ENCODE data around the gene ZBED1.
"Not testable (repeated sequence)": the region's sequence is repeated elsewhere in the genome, so short reads cannot be mapped to it uniquely, and the experiment has no call there.

ZBED1 gene

GRCh38 chrX:2471641-2472040, 29.1 kb downstream of the ZBED1 start:
- no peak for DNase-seq

DNA sequence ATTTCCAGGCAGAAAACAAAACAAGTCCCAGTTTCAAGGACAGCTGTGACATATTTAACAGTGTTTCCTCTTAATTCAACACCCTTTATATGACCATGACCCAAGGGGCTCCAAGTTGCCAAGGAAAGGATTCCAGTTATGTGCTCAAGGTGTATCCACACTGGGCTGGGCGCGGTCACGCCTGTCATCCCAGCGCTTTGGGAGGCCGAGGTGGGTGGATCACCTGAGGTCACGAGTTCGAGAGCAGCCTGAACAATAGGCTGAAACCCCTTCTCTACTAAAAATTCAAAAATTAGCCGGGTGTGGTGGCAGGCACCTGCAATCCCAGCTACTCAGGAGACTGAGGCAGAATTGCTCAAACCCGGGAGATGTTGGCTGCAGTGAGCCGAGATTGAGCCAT, 29.6 kb downstream of the ZBED1 start:
- DNase-seq = not testable (repeated sequence)

DNA sequence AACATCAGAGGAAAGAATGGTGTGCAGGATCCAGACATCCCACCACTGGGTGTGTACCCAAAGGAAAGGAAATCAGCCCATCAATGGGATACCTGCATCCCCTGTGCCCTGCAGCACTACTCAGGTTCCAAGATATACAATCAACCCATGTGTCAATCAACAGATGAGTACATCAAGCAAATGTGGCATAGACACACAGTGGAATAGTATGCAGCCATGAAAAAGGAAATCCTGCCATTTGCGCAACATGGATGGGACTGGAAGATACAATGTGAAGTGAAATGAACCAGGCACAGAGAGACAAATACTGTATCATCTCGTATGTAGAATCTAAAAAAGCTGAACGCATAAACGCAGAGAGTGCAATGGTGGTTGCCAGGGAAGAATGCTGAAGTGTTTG, 30.9 kb downstream of the ZBED1 start:
- not testable (repeated sequence) for DNase-seq

GRCh38 chrX:2469196-2469685, 31.5 kb downstream of the ZBED1 start:
- DNase-seq = no peak

- DNase-seq = no peak
Observed at GRCh38 chrX:2468261-2469195, 32.2 kb downstream of the ZBED1 start.

- DNase-seq = no peak
Observed at GRCh38 chrX:2466876-2467656, 33.7 kb downstream of the ZBED1 start.

- DNase-seq = no peak
Observed at GRCh38 chrX:2464677-2465166, 36.1 kb downstream of the ZBED1 start.

GRCh38 chrX:2463973-2464676, 36.7 kb downstream of the ZBED1 start:
- no peak for DNase-seq

DNA sequence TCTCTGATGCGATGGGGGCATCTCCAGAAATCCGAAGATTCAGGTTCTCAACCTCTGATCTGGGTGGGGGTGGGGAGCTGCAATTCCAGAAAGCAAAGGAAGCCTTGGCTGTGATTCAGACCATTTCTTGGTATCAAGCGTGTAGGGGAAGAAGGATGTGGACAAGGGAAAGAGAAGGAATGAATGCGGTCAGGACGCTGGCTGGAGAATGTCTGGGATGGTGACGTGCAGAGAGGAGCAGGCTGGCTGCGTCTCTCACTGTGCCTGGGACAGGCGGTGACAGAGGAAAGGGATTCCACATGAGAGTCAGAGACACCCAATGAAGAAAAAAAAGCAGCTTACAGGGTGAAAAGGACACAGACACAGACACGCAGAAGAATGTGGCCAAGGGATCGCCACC, 37.3 kb downstream of the ZBED1 start:
- not testable (repeated sequence) for DNase-seq

DNA sequence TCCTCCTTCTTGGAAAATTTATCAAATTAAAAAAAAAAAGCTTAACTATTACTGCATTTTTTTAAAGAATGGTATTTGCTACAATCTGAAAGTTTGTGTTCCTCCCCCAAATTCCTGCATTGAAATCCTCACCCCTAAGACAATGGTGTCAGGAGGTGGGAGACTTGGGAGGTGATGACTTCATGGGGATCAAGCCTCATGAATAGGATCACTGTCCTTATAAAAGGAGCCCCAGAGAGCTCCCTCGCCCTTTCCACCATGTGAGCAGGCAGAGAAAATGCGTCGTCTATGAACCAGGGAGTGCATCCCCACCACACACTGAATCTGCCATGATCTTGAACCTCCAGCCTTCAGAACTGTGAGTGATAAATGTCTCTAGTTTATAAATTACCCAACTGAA, 38.0 kb downstream of the ZBED1 start:
- no peak for DNase-seq

DNA sequence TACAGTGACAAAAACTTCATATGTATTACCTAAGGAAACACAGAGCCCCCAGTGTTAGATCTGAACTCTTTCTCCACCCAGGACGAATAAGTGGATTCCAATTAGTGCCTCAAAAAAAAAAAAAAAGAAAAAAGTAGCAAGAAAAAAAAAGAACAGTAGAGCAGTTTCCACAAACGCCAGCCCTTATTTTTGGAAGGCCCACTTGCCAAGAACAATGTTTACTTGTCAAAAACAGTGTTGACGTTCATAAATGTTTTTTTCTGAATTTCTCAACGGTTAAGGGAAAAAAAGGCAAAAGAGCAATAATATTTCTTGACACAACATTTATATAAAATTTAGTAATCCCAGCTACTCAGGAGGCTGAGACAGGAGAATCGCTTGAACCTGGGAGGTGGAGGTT, 38.7 kb downstream of the ZBED1 start:
- no peak for DNase-seq

- no peak for DNase-seq
Observed at GRCh38 chrX:2461711-2462016, 39.1 kb downstream of the ZBED1 start.

DNA sequence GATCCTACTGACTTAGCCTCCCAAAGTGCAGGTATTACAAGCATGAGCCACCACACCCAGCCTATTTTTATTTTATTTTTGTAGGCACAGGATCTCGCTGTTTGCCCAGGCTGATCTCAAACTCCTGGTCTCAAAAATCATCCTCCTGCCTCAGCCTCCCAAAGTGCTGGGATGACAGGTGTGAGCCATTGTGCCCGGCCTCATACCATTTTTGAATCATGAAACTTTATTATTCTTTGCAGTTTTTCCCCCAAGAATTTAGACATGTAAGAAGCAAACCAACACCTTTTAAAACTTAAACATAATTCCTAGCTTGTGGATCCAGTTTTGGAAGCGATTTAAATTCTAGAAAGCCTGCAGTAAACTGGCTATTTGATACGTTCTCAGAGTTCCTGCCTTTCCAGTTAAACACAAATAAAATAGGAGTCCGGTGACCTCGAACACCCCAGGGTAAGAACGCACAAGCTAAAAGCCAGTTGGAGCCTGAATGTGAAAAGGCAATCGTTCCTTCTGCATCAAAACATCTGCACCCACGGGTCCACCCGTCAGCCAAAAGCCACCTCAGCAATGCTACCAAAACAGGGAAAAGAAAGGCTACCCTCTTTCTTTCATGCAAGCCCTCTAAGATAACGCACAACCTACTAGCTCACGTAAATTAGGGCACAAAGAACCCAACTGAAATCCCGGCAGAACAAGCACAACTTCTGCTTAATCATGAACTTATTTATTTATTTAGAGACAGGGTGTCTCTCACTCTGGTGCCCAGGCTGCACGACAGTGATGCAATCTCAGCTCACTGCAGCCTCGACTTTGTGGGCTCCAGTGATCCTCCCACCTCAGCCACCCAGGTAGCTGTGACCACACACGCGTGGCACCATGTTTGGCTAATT, 39.7 kb downstream of the ZBED1 start:
- not testable (repeated sequence) for DNase-seq

- not testable (repeated sequence) for DNase-seq
Observed at GRCh38 chrX:2460048-2460447, 40.7 kb downstream of the ZBED1 start.

GRCh38 chrX:2458309-2458708, 42.5 kb downstream of the ZBED1 start:
- DNase-seq = no peak

DNA sequence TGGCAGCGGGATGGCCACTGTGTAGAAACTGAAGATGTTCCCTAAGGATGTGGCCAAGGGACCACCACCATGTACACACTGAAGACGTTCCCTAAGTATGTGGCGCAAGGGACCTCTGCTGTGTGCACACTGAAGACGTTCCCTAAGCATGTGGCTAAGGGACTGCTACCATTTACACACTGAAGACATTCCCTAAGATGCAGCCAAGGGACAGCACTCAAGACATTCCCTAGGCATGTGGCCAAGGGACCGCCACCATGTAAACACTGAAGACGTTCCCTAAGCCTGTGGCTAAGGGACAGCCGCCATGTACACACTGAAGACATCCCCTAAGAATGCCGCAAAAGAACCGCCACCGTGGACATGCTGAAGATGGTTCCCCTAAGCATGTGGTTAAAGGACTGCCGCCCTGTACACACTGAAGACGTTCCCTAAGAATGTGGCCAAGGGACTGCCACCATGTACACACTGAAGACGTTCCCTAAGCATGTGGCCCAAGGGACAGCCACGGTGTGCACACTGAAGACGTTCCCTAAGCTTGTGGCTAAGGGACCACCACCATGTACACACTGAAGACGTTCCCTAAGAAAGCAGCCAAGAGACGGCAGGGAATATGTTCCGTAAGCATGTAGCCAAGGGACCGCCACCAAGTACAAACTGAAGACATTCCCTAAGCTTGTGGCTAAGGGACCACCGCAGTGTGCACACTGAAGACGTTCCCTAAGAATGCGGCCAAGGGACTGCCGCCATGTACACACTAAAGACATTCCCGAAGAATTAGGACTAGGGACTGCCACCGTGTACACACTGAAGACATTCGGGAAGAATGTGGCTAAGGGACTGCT, 43.3 kb downstream of the ZBED1 start:
- DNase-seq = no peak

DNA sequence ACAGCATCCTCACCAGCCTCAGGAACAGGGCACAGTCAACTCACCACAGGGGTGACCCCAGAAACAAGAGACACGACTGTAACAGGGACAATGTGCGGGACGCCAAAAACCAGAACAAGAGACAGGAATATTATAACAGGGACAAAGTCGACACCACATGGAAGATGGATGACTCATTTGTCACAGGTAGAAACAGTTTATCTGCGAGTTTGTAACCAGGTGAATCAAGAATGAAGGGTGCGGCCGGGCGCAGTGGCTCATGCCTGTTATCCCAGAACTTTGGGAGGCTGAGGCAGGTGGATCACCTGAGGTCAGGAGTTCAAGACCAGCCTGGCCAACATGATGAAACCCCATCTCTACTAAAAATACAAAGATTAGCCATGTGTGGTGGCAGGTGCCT, 44.7 kb downstream of the ZBED1 start:
- not testable (repeated sequence) for DNase-seq

GRCh38 chrX:2454620-2455019, 46.2 kb downstream of the ZBED1 start:
- DNase-seq = not testable (repeated sequence)

DNA sequence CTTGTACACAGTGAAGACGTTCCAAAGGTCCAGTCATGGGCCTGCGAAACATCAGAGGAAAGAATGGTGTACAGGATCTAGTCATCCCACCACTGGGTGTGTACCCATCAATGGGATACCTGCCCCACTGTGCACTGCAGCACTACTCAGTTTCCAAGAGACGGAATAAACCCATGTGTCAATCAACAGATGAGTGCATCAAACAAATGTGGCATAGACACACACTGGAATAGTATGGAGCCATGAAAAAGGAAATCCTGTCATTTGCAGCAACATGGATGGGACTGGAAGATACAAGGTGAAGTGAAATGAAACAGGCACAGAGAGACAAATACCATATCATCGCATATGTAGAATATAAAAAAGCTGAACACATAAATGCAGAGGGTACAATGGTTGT, 48.0 kb downstream of the ZBED1 start:
- DNase-seq = no peak

DNA sequence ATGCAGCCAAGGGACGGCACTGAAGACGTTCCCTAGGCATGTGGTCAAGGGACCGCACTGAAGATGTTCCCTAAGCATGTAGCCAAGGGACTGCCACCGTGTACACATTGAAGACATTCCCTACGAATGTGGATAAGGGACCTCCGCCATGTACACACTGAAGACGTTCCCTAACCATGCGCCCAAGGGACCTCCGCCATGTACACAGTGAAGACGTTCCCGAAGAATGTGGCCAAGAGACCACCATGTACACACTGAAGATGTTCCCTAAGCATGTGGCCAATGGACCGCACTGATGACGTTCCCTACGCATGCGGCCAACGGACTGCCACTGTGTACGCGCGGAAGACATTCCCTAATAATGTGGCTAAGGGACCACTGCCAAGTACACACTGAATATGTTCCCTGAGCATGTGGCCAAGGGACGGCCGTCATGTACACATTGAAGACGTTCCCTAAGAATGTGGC, 48.4 kb downstream of the ZBED1 start:
- no peak for DNase-seq
